K562 (cell line): Measurements from ENCODE around the gene SCYL1. TPM values are rescaled to one million over a fixed set of nuclear protein-coding genes. Genes with fewer than 3 reads are reported as not detected.

ENCODE experiments used
- BRD9 ChIP-seq: fragments of 450-650 bp; IDR thresholded peaks from 2 replicates; pipeline ENCODE4 v1.6.1; 2018; ENCODE audit warnings: low read depth; ENCODE audit not compliant: partially characterized antibody
- CBFA2T2 ChIP-seq: fragments of 450-650 bp; conservative IDR thresholded peaks from 2 replicates; pipeline ENCODE4 v1.6.1; 2017; ENCODE audit warnings: mild to moderate bottlenecking
- CCAR2 ChIP-seq: fragments of 200-400 bp; formaldehyde crosslinking; IDR thresholded peaks from 2 replicates; pipeline ENCODE4 v1.6.1; 2017; ENCODE audit warnings: mild to moderate bottlenecking, low read depth, low read length
- CEBPG ChIP-seq, 3 experiments: fragments of 200-800 bp in 1 of 3; sonication (Bioruptor generic) in 1 of 3; sonication (generic) in 1 of 3; formaldehyde crosslinking in 1 of 3; IDR thresholded peaks in 2 of 3; conservative IDR thresholded peaks in 1 of 3; 2 replicates each; pipeline versions ENCODE4 v1.6.1 to v1.8.0; 2016 to 2022; ENCODE audit warnings: missing compliant biosample characterization in 2 of 3, missing genetic modification characterization in 2 of 3, mild to moderate bottlenecking in 1 of 3, missing genetic modification reagents in 1 of 3
- COPS2 ChIP-seq: fragments of 450-650 bp; conservative IDR thresholded peaks from 2 replicates; pipeline ENCODE4 v1.6.1; 2016; ENCODE audit warnings: mild to moderate bottlenecking, moderate library complexity
- DPF2 ChIP-seq: fragments of 450-650 bp; IDR thresholded peaks from 2 replicates; pipeline ENCODE4 v1.6.1; 2016
- E2F1 ChIP-seq: sonication (generic); formaldehyde crosslinking; IDR thresholded peaks from 2 replicates; pipeline ENCODE4 v1.8.1; 2023; ENCODE audit warnings: mild to moderate bottlenecking, missing genetic modification reagents, moderate library complexity
- E2F3 ChIP-seq: fragments of 250-450 bp; sonication (Bioruptor Pico); IDR thresholded peaks from 2 replicates; pipeline ENCODE4 v1.4.0; 2020; ENCODE audit warnings: mild to moderate bottlenecking
- E2F5 ChIP-seq: sonication (generic); formaldehyde crosslinking; IDR thresholded peaks from 2 replicates; pipeline ENCODE4 v1.8.0; 2022; ENCODE audit warnings: mild to moderate bottlenecking, missing genetic modification reagents
- EWSR1 ChIP-seq: fragments of 450-650 bp; IDR thresholded peaks from 2 replicates; pipeline ENCODE4 v1.6.1; 2018; ENCODE audit warnings: borderline replicate concordance, mild to moderate bottlenecking, low read depth, moderate library complexity; ENCODE audit not compliant: partially characterized antibody
- KDM1A ChIP-seq, 2 experiments: fragments of 450-650 bp; IDR thresholded peaks; 2 replicates each; pipeline ENCODE4 v1.6.1; 2016; ENCODE audit warnings: mild to moderate bottlenecking in 2 of 2
- KLF1 ChIP-seq: fragments of 450-650 bp; IDR thresholded peaks from 2 replicates; pipeline ENCODE4 v1.6.1; 2016; ENCODE audit warnings: missing genetic modification characterization, missing compliant biosample characterization
- LARP7 ChIP-seq: fragments of 450-650 bp; IDR thresholded peaks from 2 replicates; pipeline ENCODE4 v1.6.1; 2016
- MYC ChIP-seq, 2 experiments: fragments of 250-450 bp in 1 of 2; sonication (Bioruptor Pico) in 1 of 2; IDR thresholded peaks; 2 replicates each; pipeline versions ENCODE4 v1.5.1 to v1.6.1; 2012 to 2021; ENCODE audit warnings: low read depth in 2 of 2, borderline replicate concordance in 1 of 2, improper control_type of control experiment in 1 of 2, low read length in 1 of 2, mild to moderate bottlenecking in 1 of 2, moderate library complexity in 1 of 2
- NEUROD1 ChIP-seq: fragments of 150-350 bp; IDR thresholded peaks from 2 replicates; pipeline ENCODE4 v1.6.1; 2014; ENCODE audit warnings: borderline replicate concordance, low read length, low read depth; ENCODE audit not compliant: partially characterized antibody
- RAD21 ChIP-seq, 2 experiments: fragments of 250-450 bp in 1 of 2; fragments of 450-650 bp in 1 of 2; sonication (Bioruptor Pico) in 1 of 2; formaldehyde crosslinking in 1 of 2; IDR thresholded peaks in 1 of 2; conservative IDR thresholded peaks in 1 of 2; 2 replicates each; pipeline versions ENCODE4 v1.4.0 to v1.8.0; 2020 to 2022; ENCODE audit warnings: mild to moderate bottlenecking in 2 of 2, moderate library complexity in 1 of 2
- RBM39 ChIP-seq: fragments of 200-400 bp; formaldehyde crosslinking; optimal IDR thresholded peaks from 2 replicates; pipeline ENCODE3; 2018; ENCODE audit warnings: low read depth, low read length
- SMAD4 ChIP-seq: fragments of 250-450 bp; sonication (Bioruptor Pico); conservative IDR thresholded peaks from 2 replicates; pipeline ENCODE4 v1.8.0; 2021; ENCODE audit warnings: inconsistent platforms, mild to moderate bottlenecking, moderate library complexity
- TEAD2 ChIP-seq: fragments of 450-650 bp; IDR thresholded peaks from 2 replicates; pipeline ENCODE4 v1.6.1; 2016; ENCODE audit warnings: missing genetic modification characterization, control low read depth, missing compliant biosample characterization
- U2AF1 ChIP-seq: fragments of 200-400 bp; formaldehyde crosslinking; optimal IDR thresholded peaks from 2 replicates; pipeline ENCODE3; 2017; ENCODE audit warnings: mild to moderate bottlenecking, low read depth, low read length, moderate library complexity
- ZBTB1 ChIP-seq: sonication (generic); formaldehyde crosslinking; IDR thresholded peaks from 2 replicates; pipeline ENCODE4 v1.8.1; 2023; ENCODE audit warnings: missing genetic modification reagents, low read depth, mild to moderate bottlenecking, borderline replicate concordance
- ZNF121 ChIP-seq: sonication (generic); formaldehyde crosslinking; conservative IDR thresholded peaks from 2 replicates; pipeline ENCODE4 v1.8.0; 2022; ENCODE audit warnings: missing genetic modification reagents
- ZNF184 ChIP-seq: sonication (generic); formaldehyde crosslinking; IDR thresholded peaks from 2 replicates; pipeline ENCODE4 v1.5.0; 2020; ENCODE audit warnings: missing genetic modification reagents
- ZNF644 ChIP-seq: fragments of 200-800 bp; sonication (Bioruptor generic); IDR thresholded peaks from 2 replicates; pipeline ENCODE4 v1.6.1; 2016; ENCODE audit warnings: low read depth, missing genetic modification characterization, missing compliant biosample characterization
- ZNF655 ChIP-seq: fragments of 250-450 bp; sonication (Bioruptor Pico); IDR thresholded peaks from 2 replicates; pipeline ENCODE4 v1.5.0; 2021
- ZNF707 ChIP-seq: fragments of 250-450 bp; sonication (Bioruptor Pico); conservative IDR thresholded peaks from 2 replicates; pipeline ENCODE4 v1.8.0; 2022; ENCODE audit warnings: inconsistent platforms, mild to moderate bottlenecking, moderate library complexity
- polyA plus RNA-seq, 8 experiments: library from polyadenylated mRNA; depleted of rRNA in 4 of 8; stranded (reverse) in 5 of 8; unstranded in 3 of 8; fragments of >200 nt; fragmentation: Nextera tagmentation in 2 of 8; fragmentation: Illumina TruSeq in 1 of 8; extraction: Ambion mirVana in 2 of 8; extraction: Trizol in 1 of 8; gene quantifications; 2 replicates each; pipeline versions ENCODE4 v1.2.1 to v1.2.3, GENCODE V29; 2011 to 2014; ENCODE audit warnings: inconsistent platforms in 1 of 8, missing spikeins in 1 of 8
- total RNA-seq, 7 experiments: library from RNA; depleted of rRNA in 6 of 7; stranded (reverse); fragments of >200 nt in 6 of 7; fragmentation: Illumina TruSeq in 2 of 7; extraction: Trizol in 2 of 7; gene quantifications; 2 replicates each; pipeline versions ENCODE4 v1.2.1 to v1.2.3, GENCODE V29; 2011 to 2021; ENCODE audit warnings: low replicate concordance in 1 of 7

The SCYL1 gene
- total and polyA plus RNA-seq, 9 of the 15 experiments (the other 6 are each of a cell fraction or from before 2014, with no cell fraction given) = 1.9 to 145 (median 57.6) TPM

DNA sequence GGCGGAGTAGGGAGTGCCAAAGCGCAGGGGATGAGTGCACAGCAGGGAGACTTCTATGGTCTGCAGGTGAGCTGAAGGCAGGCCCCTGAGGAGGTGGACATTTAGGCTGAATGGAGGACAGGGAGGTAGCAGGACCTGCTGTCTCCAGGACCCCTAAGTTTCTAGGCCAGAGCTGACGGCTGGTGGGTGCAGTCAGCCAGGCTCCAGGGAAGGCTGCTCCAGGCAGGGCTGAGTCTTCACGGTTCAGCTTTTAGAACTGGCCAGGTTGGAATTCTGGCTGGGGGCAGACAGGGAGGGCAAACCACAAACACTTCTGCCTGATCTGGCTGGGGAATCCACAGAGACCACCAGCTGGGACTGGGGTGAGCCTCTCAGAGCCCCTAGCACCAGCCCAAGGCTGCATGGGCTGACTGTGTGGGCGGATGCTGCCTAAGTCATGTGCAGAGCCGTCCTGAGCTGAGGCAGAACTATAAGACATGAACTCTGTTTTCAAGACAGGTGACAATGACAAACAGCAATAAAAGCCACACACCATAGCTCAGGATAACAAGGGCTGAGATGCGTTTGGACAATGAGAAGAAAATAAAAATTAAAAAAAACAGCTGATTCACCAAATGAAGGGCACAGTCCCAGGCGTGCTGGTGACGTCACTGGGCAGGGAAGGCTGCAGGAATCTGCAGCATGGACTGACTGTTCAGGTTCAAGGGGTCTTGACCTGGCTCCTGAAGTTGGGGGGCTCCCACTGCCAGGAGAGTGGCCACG lies 36.4 kb upstream of the SCYL1 start (continued):
- TF ChIP-seq RAD21 (CRISPR knock-in tag; conservative IDR thresholded peaks at IDR 0.05 in 1 of 2, IDR thresholded peaks at IDR 0.05 in 1 of 2) = no peak
- TF ChIP-seq TEAD2 = no peak
- no peak for TF ChIP-seq BRD9
- no peak for TF ChIP-seq LARP7
- TF ChIP-seq RBM39 = no peak
- no peak for TF ChIP-seq CCAR2
- no peak for TF ChIP-seq KLF1 (tag)
- no peak for TF ChIP-seq ZNF184 (CRISPR knock-in tag)
- no peak for TF ChIP-seq U2AF1
- TF ChIP-seq ZNF644 (tag) = no peak
- TF ChIP-seq ZNF655 = no peak
- no peak for TF ChIP-seq ZNF121
- no peak for TF ChIP-seq ZNF707 (CRISPR knock-in tag)
- TF ChIP-seq E2F1 (CRISPR knock-in tag) = no peak
- TF ChIP-seq CEBPG (CRISPR knock-in tag; IDR thresholded peaks at IDR 0.05) = no peak
- TF ChIP-seq CEBPG (tag; conservative IDR thresholded peaks at IDR 0.05 in 1 of 2, IDR thresholded peaks at IDR 0.05 in 1 of 2) = no peak
- TF ChIP-seq KDM1A (IDR thresholded peaks at IDR 0.05) = no peak
- TF ChIP-seq CBFA2T2 = no peak
- TF ChIP-seq SMAD4 = no peak
- no peak for TF ChIP-seq COPS2
- no peak for TF ChIP-seq EWSR1
- no peak for TF ChIP-seq NEUROD1
- TF ChIP-seq DPF2 = 0 out of 2 replicates have a peak, but pooled peaks have one; percentile 23
- TF ChIP-seq E2F3 (CRISPR knock-in tag) = no peak
- TF ChIP-seq MYC (IDR thresholded peaks at IDR 0.05; ENCODE audit: low read depth, low read length) = no peak
- no peak for TF ChIP-seq MYC (CRISPR knock-in tag; IDR thresholded peaks at IDR 0.05; ENCODE audit: borderline replicate concordance, low read depth)
- TF ChIP-seq ZBTB1 (CRISPR knock-in tag) = no peak
- no peak for TF ChIP-seq E2F5
